ENCODE data around the gene NAA20.

Gene NAA20

GRCh38 chr20:20020908-20021307 is 3.7 kb downstream of the NAA20 start:
- no peak for DNase-seq (ENCODE audit: low read depth)

GRCh38 chr20:20021835-20022234 is 4.7 kb downstream of the NAA20 start:
- DNase-seq (ENCODE audit: low read depth), result no peak

GRCh38 chr20:20022498-20022897 is 5.3 kb downstream of the NAA20 start:
- DNase-seq (ENCODE audit: low read depth), result no peak

GRCh38 chr20:20023395-20023794 is 6.2 kb downstream of the NAA20 start:
- no peak for DNase-seq (ENCODE audit: low read depth)

- no peak for DNase-seq (ENCODE audit: low read depth)
These were observed 7.8 kb downstream of the NAA20 start for GRCh38 chr20:20024942-20025341.

GRCh38 chr20:20027284-20027683 is 10.1 kb downstream of the NAA20 start:
- no peak for DNase-seq (ENCODE audit: low read depth)

- DNase-seq (ENCODE audit: low read depth), result no peak
These were observed 14.6 kb downstream of the NAA20 start for GRCh38 chr20:20031790-20032189.

GRCh38 chr20:20034486-20034885 is 17.3 kb downstream of the NAA20 start:
- no peak for DNase-seq (ENCODE audit: low read depth)

- DNase-seq (ENCODE audit: low read depth), result no peak
These were observed 19.6 kb downstream of the NAA20 start for GRCh38 chr20:20036756-20037155.

GRCh38 chr20:20037960-20038359 is 20.8 kb downstream of the NAA20 start:
- DNase-seq (ENCODE audit: low read depth), result no peak

- no peak for DNase-seq (ENCODE audit: low read depth)
These were observed 21.4 kb downstream of the NAA20 start for GRCh38 chr20:20038586-20038985.

GRCh38 chr20:20039752-20040387 is 22.7 kb downstream of the NAA20 start:
- no peak for DNase-seq (ENCODE audit: low read depth)

GRCh38 chr20:20051767-20052073 is 34.6 kb downstream of the NAA20 start:
- no peak for DNase-seq (ENCODE audit: low read depth)

- DNase-seq (ENCODE audit: low read depth), result peak; percentile 91
These were observed 35.2 kb downstream of the NAA20 start, which contains the start of the genes CFAP61 and CRNKL1 for GRCh38 chr20:20052074-20052970. CFAP61 (plus strand) TSS chr20:20052532; CDS start chr20:20056654, 4,122 bp downstream. CRNKL1 (minus strand) TSS chr20:20052466; CDS start chr20:20052342, 124 bp downstream.

GRCh38 chr20:20060234-20060998 is 43.3 kb downstream of the NAA20 start:
- DNase-seq (ENCODE audit: low read depth), result no peak

- DNase-seq (ENCODE audit: low read depth), result no peak
These were observed 47.0 kb downstream of the NAA20 start for GRCh38 chr20:20063941-20064702.

- DNase-seq (ENCODE audit: low read depth), result no peak
These were observed 48.2 kb downstream of the NAA20 start for GRCh38 chr20:20065361-20065760.

- no peak for DNase-seq (ENCODE audit: low read depth)
These were observed 53.9 kb downstream of the NAA20 start for GRCh38 chr20:20070871-20071726.

- no peak for DNase-seq (ENCODE audit: low read depth)
These were observed 56.7 kb downstream of the NAA20 start for GRCh38 chr20:20073801-20074371.

GRCh38 chr20:20075032-20075431 is 57.9 kb downstream of the NAA20 start:
- DNase-seq (ENCODE audit: low read depth), result no peak

Data from CMK (cell line).